ENCODE measurements around the gene C5.
"Not testable (repeated sequence)": the region's sequence is repeated elsewhere in the genome, so short reads cannot be mapped to it uniquely, and the experiment has no call there.

The C5 gene

DNA sequence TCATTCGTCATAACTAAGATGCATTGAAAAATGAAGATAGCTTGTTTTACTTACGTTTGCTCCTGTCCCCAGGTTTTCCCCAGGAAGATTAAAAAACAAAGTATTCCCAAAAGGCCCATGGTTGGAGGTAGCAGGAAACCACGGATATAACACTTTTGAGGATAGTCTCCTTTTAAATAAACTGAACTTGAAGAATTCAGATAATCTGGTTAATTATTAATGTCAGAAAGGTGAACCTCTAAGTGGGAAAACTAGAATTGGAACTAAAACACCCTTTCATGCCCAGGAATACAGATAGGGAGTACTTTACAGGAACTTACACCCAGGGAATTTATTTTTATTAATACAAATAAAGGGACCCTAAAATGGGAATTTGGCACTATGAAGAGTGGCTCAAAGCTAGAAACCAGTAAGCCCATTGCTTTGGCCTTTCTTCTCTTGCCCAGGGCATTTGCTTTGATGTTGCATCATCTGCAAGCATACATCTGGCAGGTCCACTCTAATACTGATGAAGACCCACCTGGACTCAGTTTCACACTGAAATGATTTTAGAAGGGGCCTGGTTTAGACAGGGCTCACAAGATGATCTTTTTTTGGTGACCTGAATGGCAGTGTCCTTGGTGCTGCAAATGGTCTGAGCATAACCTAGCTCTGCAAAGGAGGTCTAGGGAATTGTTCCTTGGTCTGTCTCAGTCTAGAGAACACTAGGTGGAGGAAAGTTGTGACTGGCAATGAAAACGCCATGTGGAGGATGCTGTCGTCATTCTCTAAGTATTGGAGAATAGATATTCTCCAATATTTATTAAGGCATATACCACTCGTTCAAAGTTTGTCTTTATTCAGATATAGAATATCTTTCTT is at the start of gene C5:
TSS of gene C5 (minus strand) at position 148 of the 861 bp plus-strand sequence. CDS start at position 119, 29 bp downstream.
- no peak for DNase-seq (ENCODE audit: low read depth)

DNA sequence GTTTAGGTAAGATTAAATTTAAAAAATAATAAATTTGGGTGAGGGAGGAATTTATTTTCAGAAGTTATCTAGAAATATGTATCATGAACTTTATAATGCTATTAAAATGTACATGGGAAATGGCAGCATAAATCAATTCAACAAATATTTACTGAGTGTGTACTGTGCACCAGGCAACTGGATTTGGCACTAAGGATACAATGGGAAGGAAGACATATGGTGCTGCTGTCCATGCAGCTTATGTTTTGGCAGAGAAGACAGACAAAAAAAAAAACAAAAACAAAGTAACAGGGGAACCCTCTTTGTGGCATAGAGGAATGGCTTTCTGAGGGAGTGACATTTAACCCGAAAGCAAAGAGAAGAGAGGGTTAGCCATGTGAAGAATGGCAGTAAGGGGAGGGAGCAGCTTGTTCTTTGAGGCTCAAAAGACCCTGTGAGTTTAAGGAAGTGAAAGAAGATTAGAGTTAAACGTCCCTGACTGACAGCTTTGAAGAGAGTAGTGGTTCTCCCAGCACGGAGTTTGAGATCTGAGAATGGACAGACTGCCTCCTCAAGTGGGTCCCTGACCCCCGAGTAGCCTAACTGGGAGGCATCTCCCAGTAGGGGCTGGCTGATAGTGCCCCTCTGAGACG is 48.6 kb upstream of the C5 start:
- DNase-seq (ENCODE audit: low read depth): no peak

DNA sequence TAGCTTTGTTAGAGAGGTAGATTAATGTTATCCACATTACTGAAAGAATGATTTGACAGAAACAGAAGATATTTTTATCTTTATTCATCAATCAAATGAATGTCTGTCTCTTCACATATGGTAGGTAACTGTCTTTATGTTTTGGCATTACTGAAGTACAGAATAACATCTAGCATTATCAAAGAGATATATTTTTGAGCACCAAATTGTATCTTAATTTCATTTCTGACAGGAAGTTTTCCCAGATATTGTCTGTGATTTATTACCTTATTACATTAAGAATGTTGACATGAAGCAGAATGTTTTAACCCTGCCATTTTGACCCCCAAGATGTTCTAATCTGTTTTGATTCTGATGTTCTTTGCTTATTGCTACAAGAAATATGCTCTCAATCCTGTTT is 45.0 kb upstream of the C5 start:
- no peak for DNase-seq (ENCODE audit: low read depth)

DNA sequence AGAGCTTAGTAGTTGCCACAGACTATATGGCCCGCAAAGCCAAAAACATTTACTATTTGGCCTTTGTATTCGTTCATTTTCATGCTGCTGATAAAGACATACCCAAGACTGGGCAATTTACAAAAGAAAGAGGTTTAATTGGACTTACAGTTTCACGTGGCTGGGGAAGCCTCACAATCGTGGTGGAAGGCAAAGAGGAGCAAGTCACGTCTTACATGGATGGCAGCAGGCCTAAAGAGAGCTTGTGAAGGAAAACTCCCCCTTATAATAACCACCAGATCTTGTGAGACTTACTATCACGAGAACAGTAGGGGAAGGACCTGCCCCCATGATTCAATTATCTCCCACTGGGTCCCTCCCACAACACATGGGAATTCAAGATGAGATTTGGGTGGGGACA is 40.7 kb upstream of the C5 start:
- DNase-seq (ENCODE audit: low read depth): not testable (repeated sequence)

DNA sequence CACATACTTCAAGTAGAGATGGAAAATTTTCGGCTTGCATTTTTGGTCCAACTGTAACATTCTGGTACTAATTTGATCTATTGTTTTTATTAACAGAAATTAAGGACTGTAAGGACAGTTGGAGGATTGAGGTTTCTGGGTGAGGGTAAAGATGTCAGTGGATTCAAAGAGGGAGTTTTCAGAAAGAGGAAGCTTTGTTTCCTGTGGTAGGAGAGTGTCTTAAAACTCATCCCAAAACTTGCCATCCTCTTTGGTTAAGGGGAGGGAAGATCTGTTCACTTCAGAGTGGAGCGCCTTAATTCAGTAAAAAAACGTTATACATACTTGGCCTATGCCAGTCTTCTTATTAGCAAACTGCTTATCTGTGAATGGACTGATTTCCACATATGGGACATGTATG is 38.5 kb upstream of the C5 start:
- no peak for DNase-seq (ENCODE audit: low read depth)

DNA sequence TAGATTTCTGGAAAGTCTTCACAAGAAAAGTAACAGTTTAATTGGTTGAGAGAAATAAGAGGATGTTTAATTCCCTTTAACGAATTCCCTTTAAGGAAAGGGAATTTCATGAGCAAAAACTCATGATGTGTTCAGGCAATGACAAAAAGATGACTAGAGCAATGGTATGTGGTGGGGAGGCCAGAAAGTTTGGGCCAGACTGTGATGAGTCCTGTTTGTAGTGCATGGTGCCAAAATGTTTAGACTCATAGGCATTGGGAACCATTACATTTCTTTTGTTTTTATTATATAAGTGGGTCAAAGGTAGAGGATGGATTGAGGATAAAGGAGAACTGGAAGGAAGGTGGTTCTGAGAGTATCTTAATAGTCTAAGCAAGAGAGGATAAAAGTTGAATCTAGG is 35.6 kb upstream of the C5 start:
- DNase-seq (ENCODE audit: low read depth): no peak

DNA sequence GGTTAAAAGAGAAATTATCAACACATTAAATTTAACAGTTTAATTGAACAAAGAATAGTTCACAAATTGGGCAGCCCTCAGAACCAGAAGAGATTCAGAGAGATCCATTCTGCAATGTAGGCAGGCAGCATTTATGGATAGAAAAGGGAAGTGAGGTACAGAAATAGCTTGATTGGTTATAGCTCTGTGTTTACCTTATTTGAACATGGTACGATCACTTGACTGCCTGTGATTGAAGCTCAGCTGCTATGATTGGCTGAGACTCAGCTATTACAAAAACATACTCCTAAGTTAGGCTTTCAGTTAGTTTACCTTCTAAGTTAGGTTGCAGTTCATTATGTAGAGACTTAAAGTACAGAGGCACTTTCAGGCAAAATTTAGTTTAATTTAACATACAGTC is 32.0 kb upstream of the C5 start:
- DNase-seq (ENCODE audit: low read depth): no peak

DNA sequence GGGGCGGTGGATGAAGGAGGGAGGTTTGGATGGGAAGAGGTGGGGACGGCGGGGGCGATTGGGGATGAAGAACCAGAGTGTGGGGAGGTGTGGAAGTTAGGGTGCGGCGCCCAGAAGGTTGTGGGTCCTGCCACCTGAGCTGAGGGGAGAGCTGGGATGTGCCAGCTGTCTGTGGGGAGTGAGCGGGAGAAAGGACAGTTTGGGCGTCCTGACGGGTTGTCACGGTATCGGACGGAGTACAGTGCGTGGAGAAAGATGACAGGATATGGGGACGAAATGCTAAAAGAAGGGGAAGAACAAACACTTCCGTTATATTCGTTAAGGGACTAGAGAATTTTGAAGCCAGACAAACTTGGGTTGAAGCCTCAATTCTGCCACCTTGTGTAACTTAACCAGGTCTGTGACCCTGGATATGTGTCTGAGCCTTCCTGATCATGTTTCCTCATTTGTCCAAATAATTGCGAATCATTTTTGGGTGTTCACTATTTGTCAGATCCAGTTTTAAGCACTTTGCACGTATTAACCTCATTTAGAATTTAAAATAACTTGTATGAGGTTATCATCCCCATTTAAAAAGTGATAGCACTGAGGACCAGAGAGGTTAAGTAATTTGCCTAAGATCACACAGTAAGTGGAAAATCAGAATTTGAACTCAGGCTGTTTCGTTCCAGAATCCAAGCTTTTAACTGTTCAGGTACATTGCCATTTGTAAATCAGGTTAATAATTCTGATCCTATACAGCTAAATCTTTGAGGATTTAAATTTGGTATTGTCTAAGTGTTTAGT is 25.4 kb upstream of the C5 start:
- no peak for DNase-seq (ENCODE audit: low read depth)

DNA sequence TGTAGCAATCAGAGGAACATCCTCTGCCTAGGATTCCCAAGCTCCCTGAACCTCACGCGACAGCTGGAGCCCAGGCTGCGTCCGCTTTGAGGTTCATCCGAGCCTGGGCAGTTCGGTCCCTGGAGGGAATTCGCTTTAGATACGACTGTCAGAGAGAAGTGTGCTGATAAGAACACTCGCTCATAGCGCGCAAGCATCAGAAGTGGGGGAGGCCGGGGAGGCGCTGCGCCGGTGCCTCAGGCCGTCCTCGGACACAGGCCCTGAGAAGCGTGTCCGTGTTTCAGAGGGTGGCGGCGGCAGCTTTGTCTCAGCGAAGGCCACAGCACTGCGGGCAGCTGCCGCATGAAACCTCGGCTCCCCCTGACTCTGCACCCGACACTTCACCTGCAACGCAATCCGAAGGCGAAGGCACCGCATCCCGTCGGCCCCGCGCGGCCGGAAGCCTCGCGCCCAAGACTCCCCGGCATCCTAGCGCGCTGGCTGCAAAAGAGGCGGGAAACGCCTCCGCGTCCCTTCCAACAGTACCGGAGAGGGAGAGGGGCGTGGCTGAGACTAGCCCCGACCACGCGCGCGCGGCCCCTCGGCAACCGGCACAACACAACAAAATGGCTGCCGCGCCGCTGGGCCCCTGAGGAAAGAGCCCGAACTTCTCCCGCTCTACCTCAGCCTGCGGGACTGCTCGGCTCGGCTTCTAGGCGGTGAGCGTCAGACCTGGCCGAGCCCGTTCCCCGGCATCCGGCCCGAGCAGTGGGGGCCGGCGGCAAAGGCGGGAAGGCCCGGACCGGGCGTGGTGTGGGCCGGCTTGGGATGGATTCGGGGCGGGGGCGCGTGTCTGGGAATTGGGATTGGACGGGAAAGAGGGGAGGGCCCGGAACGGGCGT is 24.5 kb upstream of the C5 start, which contains the start of gene CNTRL:
TSS of gene CNTRL (plus strand) at position 586 of the 881 bp plus-strand sequence. CDS start 13,372 bp downstream, outside the sequence.
- peak; percentile 87 for DNase-seq (ENCODE audit: low read depth)

DNA sequence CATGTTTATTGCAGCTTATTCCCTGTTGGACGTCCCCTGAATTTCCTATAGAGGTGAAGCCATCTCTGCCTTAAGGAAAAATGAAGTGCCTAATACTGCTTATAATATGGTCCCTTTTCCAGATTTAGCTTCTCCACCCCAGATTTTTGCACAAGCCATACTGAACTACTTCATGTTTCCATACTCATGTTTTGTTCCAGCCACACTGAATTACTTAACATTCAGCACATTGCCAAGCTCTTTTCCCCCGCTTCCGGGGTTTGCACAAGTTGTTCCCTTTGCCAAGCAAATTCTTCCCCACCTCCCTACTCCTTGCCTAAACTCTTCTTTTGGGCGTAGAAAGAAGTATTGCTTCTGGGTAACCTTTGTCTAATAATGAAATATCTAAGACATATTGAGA is 23.0 kb upstream of the C5 start:
- no peak for DNase-seq (ENCODE audit: low read depth)

DNA sequence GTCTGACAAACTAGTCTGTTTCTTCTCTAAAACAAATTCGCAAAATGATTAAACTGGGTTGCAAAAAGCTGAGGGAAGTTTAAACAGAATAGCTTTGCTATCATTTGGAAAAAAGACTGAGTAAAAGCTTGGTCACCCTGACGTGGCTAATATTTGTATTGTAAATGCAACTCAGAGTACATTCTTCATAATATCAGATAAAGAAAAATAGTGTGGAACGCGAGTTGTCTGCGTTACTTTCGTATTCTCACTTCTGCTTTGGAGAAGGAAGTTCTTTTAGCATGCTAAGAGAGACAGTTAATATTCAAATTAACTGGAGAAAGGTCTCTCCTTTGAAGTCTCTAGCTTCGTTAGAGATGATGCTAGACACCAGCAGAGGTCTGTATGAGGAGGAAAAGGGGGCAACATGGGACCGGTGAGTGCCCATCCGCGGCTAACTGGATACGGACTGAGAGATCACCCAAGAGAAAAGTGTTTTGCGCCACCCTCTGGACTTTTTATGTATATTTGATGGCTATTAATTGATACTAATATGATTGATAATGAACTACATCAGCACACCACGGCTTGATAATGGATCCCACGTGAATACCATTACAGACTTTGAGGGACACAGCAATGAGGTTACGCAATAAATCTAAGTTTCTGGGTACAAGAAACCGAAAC is 21.8 kb upstream of the C5 start:
- DNase-seq (ENCODE audit: low read depth): no peak

DNA sequence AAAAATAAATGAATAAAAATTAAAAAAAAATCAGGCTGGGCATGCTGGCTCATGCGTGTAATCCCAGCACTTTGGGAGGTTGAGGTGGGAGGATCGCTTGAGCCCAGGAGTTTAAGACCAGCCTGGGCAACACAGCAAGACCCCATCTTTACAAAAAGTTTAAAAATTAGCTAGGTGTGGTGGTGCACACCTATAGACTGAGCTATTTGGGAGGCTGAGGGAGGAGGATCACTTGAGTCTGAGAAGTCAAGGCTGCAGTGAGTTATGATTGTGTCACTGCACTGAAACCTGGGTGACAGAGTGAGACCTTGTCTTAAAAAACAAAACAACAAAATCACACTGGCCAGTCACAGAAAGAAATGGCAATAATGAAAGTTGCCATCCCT is 21.3 kb upstream of the C5 start:
- no peak for DNase-seq (ENCODE audit: low read depth)

DNA sequence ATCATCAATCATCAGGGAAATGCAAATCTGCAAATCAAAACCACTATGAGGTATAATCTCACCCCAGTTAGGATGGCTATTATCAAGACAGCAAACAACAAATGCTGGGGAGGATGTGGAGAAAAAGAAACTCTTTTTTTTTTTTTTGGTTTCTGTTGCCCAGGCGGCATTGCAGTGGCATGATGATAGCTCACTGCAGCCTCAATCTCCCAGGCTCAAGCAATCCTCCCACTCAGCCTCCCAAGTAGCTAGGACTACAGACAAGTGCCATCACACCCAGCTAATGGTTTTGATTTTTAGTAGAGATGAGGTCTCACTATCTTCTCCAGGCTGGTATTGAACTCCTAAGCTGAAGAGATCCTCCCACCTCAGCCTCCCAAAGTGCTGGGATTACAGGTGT is 19.3 kb upstream of the C5 start:
- no peak for DNase-seq (ENCODE audit: low read depth)

DNA sequence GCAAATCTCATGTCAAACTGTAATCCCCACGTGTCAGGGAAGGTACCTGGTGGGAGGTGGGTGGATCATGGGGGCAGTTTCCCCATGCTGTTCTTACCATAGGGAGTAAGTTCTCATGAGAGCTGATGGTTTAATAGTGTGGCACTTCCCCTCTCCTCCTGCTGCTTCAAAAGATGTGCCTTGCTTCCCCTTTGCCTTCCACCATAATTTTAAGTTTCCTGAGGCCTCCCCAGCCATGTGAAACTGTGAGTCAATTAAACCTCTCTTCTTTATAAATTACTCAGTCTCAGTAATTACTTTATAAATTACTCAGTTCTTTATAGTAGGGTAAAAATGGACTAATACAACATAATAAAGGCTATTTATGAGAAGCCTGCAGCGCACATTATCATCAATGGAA is 17.6 kb upstream of the C5 start:
- DNase-seq (ENCODE audit: low read depth): no peak

DNA sequence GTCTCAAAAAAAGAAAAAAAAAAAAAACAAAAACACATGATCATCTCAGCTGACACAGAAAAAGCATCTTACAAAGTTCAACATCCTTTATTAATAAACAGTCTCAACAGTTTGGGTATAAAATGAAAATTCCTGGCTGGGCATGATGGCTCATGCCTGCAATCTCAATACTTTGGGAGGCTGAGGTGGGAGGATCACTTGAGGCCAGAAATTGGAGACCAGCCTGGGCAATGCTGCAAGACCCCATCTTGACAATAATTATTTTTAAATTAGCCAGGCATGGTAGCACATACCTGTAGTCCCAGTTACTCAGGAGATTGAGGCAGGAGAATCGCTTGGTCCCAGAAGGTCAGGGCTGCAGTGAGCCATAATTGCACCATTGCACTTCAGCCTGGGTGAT is 16.8 kb upstream of the C5 start:
- no peak for DNase-seq (ENCODE audit: low read depth)

DNA sequence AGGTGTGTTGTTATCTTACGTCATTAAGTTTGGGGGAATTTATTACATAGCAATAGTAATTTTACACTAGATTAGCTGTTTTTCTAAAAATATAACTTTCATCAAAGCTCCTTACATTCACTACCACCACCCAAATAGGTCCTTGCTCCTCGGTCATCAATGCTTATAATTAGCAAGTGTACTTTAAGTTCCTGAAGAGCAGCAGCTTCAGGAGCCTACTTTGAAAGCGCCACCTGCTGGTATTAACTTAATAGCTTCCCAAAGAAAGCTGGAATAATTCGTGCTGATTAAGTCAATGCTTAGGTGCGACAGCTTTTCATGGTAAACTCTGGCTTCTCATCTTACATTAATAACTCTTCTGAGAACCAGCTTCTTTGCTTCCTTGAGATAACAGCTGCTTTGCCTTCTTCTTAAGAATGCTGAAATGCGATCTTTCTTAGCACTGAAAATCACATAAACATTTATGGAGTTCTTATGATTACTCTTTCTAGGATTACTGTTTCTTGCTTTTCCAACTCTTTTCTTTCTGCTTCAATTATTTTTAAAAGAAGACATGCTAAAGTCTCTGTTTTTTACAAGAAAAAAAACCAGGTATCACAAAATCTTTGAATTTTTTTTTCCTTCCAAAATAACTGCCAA is 10.0 kb upstream of the C5 start:
- no peak for DNase-seq (ENCODE audit: low read depth)

DNA sequence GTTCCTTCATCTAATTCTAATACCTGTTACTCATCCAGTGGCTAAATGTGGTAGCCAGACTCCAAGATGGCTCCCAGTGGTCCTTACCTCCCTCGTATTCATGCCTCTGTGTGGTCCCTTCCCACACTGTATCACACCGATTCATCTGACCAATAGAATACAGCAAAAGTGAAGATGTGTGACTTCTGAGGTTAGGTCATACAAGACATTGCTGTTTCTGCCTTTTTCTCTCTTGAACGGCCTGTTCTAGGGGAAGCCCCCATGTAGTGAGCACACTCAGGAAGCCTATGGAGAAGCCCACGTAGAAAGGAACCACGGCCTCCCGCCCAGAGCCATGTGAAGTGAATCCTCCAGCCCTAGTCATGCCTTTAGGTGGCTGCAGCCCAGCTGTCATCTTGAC is 9.4 kb upstream of the C5 start:
- no peak for DNase-seq (ENCODE audit: low read depth)

DNA sequence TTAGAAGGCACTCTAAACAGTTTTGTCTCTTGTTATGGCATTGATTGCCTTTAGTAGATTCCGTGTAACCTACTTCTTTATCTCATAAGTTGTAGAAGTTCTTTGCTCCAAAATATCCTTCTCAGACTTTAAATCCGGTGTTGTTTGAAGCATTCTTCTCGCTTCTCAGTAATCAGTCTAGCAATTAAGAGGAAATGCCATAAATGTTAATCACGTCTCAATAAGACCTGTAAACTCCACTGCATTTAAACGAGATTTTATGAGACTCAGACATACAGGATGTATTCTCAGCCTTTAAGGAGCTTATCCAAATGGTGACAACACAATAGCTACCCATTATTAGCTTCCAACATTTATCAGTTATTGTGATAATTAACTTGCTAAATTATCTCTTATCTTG is 7.7 kb upstream of the C5 start:
- DNase-seq (ENCODE audit: low read depth): no peak

DNA sequence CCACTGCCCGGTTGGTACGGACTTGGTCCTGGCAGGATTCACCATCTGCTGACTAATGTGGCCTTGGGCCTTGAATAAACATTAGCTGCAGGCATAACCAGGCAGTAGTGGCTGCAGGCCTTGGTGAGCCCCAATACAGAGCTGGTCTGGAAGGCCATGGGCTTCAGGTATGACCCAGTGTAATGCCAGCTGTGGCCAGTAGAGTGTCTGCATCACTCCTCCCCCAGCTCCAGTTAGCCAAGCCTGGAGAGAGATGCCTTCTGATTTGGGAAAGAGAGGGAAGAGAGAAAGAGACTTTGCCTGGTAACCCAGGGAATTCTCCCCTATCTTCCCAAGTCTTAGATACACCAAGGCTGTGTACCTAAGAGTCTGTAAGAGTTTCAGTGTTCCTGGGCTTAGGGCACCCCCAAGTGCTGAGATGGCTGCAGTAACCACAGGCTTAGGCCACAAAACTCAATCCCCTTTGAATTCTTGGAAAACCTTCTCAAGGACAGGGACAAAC is 5.6 kb upstream of the C5 start:
- no peak for DNase-seq (ENCODE audit: low read depth)

DNA sequence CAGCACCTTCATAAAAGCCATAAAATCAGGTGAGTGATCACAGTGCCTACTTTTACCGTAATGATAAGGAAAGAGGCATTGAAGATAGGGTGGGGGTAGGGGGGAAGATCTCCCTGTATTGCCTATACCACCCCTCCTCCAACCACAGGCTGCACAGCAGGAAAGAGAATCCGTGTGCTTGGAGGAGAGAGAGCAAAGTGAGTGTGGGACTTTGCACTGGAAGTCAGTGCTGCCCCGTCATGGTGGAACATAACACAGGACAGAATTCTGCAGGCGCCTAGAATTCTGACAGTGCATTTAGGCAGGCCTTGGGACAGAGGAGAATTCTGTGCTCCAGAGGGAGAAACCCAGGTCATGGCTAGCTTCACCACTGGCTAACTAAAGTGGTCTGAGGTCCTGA is 3.5 kb upstream of the C5 start:
- no peak for DNase-seq (ENCODE audit: low read depth)

DNA sequence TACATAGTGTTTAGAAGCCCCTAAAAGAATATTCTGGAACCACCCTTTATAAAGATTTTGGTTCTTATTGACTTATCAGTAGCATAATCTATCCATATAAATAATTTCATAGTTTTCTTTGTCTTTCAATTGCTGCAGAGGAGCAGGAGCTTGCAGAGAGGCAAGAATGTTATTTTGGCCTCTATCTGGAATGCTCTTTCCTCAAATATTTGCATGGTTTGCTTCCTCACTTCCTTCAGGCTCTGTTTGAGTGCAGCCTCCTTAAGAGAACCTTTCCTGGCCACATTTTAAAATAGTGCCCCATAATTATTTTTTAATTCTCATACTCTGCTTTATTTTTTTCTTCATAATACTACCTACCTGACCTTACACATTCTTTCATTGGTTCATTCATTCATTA is 1.5 kb downstream of the C5 start:
- DNase-seq (ENCODE audit: low read depth): no peak
